Left cardiac atrium (tissue), 4 donors: ENCODE data around the gene SH3GLB2. TPM values are rescaled to one million over a fixed set of nuclear protein-coding genes. Genes with fewer than 3 reads are reported as not detected.
A peak's percentile ranks its signal among the peaks of the same experiment; 100 is the strongest.
"Not testable (repeated sequence)": the region's sequence is repeated elsewhere in the genome, so short reads cannot be mapped to it uniquely, and the experiment has no call there.

Experiments
- ATAC-seq, 2 donors: fragments of 200-7000 bp; cut with Tn5 transposase; one replicate each; pipeline ENCODE4 v1.9.1; 2020; ENCODE audit warnings: mild to moderate bottlenecking in 2 of 2, moderate library complexity in 2 of 2
- DNase-seq: peaks from one replicate; pipeline ENCODE4 v3.0.0-alpha.2; 2020
- intact Hi-C, 2 donors: fragments of 100-400 bp; cut with DNase I; formaldehyde crosslinking; loops; one replicate each; pipeline versions ENCODE4 v1.14.1 to v1.15.1; 2022 to 2023
- total RNA-seq, 2 donors: library from RNA; stranded (reverse); fragmentation: NEBNext Ultra II Directional; extraction: Animal tissue kit (Norgen Biotek cat#: 25700); gene quantifications; one replicate each; pipeline ENCODE4 v1.2.1, GENCODE V29; 2021
- donor health status: DM: no; HTN: yes; CAD: no.
- donor health status: DM: no; HTN: yes; CAD: no; lungs with severe emphysema.
- donor health status: DM: yes; HTN: yes; CAD: no.
- donor health status: Dilated cardiomyopathy.

SH3GLB2 gene
- total RNA-seq, 2 donors from 2014 or later: 35.5 to 39.6 TPM

DNA sequence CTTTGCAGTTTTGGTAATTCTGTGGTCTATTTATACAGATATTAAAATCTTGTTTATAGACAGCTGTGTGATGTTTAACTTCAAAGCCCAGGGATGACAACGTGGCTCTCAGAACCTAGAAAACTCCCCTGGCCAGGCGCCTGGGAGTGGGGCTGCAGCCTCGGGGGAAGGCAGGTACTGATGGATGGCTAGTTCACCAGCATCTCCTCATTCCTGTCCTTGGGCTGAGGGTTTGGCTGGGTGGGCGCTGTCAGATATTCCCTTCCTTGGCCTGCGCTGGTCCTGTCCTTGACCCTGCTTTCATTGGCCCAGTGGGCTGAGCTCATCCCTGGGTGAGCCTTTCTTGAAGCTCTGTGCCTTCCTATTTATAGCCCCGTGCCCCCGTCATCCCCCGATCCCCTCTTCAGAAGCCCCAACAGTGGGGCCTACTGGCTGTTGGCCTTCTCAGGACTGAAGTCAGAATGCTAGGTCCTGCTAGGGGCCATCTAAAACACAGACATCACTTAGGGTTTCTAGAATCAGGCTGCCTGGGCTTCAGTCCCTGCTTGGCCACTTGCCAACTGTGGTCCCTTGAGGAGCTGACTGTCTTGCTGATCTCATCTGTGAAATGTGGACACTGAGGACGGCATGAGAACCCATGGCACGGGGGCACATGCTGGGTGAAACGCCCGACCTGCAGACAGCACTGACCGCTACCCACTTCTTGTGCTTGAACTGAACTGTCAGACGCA, 20.9 kb downstream of the SH3GLB2 start:
- peak; percentile 65 for DNase-seq
- intact Hi-C loops: no loop called here
- ATAC-seq: peak in 1 of 2 donors; percentile 19

DNA sequence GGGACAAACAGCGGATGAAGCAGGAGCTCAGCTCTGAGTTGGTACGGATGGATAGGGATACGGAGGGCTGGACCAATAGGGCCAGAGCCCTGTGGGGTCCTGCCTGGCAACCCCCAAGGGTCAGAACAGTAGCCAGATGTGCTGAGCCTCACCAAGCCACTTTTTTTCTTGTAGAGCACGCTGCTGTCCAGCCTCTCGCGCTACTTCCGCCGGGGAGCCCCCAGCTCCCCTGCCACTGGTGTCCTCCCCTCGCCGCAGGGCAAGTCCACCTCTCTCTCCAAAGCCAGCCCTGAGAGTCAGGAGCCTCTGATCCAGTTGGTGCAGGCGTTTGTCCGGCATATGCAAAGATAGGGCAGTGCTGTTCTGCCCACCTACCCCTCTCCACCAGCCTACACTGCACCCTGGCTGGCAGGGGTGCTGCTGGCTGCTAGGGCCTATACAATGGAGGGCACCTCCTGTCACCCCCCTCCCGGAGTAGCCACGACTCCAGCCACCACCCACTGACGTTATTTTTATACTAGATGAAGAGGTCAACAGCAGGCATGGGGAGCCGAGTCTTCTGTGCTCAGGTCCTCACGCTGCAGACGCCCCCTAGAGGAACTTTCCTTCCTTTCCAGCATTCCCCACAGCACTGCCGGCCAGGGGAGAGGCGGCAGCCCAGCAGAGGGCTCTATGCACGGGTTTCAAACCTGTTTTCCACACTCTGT, 21.6 kb downstream of the SH3GLB2 start:
- ATAC-seq: peak; percentile 84 to 91
- intact Hi-C loops: no loop called here
- DNase-seq: peak; percentile 69

DNA sequence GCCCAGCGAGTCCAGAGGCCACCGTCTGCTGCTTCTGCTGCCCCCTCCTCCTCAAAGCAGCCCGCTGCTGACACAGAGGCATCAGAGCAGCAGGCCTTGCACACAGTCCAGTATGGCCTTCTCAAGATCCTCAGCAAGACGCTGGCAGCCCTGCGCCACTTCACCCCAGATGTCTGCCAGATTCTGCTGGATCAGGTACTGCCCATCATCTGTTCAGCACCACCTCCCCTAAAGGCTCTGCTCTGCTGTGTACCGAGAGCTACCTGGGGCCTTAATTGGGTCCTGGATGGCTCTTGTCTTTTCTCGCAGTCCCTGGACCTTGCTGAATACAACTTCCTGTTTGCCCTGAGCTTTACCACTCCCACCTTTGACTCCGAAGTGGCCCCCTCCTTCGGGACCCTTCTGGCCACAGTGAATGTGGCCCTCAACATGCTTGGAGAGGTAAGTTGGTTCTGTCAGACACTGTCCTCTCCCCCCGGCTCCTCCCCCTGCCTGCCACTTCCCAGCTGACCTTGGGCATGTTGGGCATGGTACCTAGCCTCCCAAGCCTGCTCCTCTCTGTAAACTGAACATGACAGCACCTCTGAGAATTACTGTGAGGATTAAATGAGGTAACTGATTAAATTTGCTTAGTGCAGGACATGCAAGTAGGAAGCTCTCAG, 22.7 kb downstream of the SH3GLB2 start:
- ATAC-seq (no peak), DNase-seq (no peak)
- intact Hi-C loops: no loop called here

DNA sequence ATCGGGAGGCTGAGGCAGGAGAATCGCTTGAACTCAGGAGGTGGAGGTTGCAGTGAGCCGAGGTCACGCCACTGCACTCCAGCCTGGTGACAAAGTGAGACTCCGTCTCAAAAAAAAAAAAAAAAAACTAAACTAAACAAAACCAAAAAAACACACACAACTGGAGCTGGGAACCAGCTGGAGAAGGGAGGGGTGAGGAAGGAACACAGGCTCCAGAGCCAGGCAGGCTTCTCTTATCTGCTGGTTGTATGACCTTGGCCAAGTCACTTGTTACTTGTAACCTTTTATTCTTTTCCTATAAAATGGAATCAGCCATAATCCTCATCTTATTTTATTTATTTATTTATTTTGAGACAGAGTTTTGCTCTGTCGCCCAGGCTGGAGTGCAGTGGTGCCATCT, 24.0 kb downstream of the SH3GLB2 start:
- intact Hi-C loops, ATAC-seq: not testable (repeated sequence)

DNA sequence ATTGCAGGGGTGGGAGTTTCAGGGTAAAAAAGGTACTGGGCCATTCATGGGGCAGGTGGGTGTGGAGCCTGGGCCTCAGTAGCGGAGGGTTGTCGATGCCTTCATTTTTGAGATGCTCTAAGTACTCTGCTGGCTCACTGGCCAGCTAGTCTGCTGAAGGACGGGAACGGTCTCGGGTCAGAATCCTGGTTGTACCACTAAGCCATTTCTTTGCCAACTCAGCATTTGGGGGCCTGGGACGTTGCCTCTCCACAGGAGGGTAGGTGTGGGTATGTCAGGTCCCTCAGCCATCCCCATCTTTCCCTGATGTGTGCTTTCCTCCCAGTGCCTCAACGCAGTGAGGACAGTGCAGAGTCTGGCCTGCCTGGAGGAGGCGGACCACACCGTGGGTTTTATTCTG, 25.1 kb downstream of the SH3GLB2 start:
- no peak for DNase-seq
- intact Hi-C loops: no loop called here
- ATAC-seq: no peak

More for the DNA sequence above, 24.0 kb downstream of the SH3GLB2 start:
- DNase-seq: not testable (repeated sequence)

DNA sequence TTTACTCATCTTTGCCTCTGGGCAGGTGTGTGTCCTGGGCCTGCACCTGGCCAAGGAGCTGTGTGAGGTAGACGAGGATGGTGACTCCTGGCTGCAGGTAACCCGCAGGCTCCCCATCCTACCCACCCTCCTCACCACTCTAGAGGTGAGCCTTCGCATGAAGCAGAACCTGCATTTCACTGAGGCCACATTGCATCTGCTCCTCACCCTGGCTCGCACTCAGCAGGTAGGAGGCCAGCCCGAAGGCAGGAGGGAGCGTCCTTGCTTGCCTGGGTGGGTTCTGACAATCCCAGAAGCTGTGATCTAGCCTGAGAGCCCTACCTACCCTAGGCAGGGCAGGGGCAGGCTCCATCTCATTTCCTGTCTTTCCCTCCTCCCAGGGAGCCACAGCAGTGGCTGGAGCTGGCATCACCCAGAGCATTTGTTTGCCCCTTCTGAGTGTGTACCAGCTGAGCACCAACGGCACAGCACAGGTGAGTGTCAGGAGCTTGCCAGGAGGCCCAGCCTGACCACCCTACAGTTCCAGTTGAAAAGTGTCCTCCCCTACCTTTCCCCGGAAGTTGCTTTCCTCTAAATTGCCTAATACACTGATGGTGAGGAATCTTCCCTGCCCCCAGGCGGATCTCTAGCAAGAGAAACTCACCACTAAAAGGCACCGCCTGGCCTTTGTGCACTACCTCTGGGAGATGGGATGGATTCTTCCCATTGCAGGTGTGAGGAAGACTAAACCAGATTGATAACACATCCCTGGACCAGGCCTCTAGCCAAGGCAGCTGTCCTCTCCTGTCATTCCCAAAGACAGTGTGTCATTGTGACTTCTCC, 26.4 kb downstream of the SH3GLB2 start:
- DNase-seq (no peak), ATAC-seq (no peak)
- intact Hi-C loops: no loop called here

DNA sequence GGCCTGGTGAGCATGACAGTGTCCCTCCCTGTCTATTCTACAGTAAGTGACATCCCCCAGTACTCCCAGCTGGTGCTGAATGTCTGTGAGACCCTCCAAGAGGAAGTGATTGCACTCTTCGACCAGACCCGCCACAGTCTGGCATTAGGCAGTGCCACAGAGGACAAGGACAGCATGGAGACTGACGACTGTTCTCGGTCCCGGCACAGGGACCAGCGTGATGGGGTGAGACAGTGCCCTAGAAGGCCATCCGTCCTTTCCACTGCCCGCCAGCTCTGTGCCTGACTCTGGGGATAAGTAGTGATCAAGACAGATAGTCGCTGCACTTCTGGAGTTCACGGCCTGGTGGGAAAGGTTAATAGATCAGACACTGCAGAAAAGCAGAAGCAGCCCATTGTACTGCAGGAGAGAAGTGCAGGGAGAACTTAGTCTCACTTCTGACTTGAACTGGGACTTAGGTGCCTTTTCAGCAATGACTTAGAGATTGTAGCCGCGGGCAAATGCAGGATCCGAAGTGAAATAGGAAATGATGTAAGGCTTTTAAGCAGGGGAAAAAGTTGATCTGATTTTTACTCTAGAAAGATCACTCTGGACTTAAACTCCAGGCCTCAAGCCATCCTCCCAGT, 28.4 kb downstream of the SH3GLB2 start:
- intact Hi-C loops: no loop called here
- ATAC-seq (no peak), DNase-seq (no peak)

DNA sequence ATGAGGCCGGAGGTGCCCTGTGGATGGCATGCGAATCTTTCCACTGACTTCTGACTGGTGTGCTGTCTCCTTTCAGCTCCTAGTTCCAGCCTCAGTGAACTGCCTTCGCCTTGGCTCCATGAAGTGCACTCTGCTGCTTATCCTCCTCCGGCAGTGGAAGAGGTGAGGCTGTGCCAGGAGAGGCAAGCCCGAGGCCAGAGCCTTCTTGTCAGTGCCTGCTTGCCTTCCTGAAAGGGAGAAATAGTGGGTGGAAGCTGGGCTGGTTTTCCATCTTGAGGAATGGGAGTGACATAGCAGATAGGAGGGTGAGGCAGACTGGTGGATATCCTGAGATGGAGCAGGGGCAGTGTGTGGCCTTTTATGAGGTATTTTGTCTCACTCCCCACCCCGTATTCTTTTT, 29.7 kb downstream of the SH3GLB2 start:
- intact Hi-C loops: no loop called here
- ATAC-seq: no peak

DNA sequence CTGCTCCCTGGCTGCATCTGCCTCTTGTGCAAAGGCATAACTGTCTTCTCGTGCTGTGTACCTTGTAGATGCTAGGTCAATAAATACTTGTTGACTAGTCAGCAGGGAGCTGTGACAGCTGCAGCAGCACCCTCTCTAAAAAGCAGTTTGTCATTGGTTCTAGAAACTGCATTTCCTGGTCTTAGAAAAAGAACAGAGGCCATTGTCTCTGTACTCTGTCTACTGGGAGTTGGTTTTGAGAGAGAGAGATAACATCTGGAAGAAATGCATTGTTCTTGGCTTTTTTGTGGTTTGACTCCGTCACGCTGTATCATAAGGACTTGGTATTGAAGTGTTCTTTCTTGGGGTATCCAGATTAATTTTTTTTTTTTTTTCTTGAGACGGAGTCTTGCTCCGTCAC, 32.3 kb downstream of the SH3GLB2 start:
- ATAC-seq (no peak), DNase-seq (no peak)
- intact Hi-C loops: no loop called here

More for the DNA sequence above, 29.7 kb downstream of the SH3GLB2 start:
- DNase-seq: no peak

DNA sequence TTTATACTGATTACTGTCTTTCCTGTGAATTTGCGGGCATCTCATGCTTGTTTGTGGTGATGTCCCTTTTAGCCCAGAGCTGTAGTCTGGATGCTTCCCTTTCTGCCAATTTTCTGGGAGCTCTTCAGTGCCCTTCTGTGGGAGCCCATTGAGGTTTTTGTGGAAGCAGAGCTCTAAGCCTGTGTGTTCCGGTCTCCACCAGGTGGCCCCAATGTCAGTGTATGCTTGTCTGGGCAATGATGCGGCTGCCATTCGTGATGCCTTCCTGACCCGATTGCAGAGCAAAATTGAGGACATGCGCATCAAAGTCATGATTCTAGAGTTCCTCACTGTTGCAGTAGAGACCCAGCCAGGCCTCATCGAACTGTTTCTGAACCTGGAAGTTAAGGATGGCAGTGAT, 35.1 kb downstream of the SH3GLB2 start:
- no peak for ATAC-seq
- intact Hi-C loops: no loop called here
- DNase-seq: no peak

DNA sequence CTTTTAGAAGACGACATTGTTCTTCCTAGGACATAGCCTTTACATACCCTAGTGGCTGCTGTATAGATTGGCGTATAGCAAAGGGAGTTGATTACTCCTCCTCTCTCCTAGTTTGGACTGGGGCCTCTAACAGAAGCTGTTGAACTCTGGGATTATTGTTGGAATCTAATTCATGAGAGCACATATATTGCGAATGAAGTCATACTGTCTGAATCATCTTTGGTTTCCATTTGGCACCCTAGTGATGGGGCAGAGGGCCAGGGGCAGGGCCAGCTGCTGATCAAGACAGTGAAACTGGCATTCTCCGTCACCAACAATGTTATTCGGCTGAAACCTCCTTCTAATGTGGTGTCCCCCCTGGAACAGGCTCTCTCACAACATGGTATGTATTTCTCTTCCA, 40.3 kb downstream of the SH3GLB2 start:
- no peak for DNase-seq
- peak; percentile 59 to 86 for ATAC-seq
- intact Hi-C loops: no loop called here

DNA sequence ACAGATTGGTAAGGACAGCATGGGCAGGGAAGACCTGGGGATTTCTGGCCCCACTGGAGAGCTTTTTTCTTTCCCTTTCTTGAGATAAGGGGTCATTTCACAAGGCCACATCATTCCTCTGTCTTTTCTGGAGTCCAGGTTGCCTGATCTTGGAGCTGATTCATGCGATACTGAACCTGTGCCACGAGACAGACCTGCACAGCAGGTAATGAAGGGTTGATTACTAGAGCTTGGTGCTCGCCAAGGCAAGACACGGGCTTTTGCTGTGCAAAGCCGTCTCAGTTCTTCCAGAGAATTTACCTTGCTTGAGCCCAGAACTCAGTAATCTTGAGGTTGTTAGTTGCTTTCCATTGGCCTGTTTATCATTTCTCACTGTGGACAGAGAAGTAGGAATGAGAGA, 41.5 kb downstream of the SH3GLB2 start:
- intact Hi-C loops: no loop called here
- DNase-seq (no peak), ATAC-seq (no peak)

DNA sequence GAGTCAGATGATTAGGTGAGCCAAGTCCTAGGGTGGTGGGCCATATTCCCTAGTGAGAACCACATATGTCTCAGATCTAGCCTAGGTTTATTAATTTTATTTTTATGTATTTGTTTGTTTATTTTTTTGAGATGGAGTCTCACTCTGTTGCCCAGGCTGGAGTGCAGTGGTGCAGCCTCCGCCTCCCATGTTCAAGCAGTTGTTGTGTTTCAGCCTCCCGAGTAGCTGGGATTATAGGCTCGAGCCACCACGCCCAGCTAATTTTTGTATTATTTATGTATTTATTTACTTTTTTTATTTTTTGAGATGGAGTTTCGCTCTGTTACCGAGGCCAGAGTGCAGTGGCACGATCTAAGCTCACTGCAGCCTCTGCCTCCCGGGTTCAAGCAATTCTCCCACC, 44.6 kb downstream of the SH3GLB2 start:
- intact Hi-C loops: no loop called here
- DNase-seq: no peak
- no peak for ATAC-seq

DNA sequence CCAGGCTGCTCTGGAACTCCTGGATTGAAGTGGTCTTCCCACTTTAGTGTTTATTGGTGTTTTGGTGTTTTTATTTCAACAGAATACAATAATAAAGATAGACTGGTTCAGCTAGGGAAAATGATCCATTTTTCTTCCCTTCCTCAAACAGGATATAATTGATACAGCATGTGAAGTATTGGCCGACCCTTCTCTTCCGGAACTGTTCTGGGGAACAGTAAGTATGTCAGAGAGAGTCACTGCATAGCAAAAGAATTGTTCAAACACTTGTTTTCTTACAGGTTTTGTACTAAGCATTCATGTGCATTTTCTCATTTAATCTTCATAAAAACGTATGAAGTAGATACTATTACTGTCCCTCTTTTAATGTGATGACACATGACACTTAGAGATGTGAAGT, 49.0 kb downstream of the SH3GLB2 start:
- no peak for ATAC-seq
- intact Hi-C loops: no loop called here
- no peak for DNase-seq

DNA sequence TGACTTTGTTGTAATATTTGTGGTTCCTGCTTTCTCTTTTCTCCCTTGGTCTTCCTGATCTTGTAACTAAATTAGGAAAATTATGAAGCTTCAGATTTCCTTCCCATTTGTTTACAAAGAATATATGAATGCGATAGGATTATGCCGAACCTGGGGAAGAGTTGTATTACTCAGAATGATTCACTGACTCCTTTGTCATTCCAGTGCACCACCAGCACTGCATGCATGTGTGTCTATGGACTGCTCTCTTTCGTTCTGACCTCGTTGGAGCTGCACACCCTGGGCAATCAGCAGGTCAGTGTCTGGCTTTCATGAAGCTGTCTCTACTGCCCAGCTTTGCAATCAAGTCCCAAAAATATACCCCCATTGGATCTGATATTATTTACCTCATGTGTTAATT, 55.2 kb downstream of the SH3GLB2 start:
- no peak for ATAC-seq
- intact Hi-C loops: no loop called here

DNA sequence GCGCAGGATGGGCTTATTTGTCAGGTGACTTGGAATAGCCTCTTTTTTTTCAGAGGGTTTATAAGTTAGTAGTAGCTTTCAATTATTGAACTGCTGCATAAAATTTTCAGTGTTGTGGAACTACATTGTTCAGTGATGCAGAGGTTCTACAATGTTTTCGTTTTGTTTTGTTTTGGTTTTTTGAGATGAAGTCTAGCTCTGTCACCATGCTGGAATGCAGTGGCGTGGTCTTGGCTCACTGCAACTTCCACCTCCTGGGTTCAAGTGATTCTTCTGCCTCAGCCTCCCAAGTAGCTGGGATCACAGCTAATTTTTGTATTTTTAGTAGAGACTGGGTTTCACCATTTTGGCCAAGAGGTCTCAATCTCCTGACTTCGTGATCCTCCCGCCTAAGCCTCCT, 58.6 kb downstream of the SH3GLB2 start:
- intact Hi-C loops: no loop called here
- no peak for DNase-seq

More for the DNA sequence above, 55.2 kb downstream of the SH3GLB2 start:
- DNase-seq: no peak

DNA sequence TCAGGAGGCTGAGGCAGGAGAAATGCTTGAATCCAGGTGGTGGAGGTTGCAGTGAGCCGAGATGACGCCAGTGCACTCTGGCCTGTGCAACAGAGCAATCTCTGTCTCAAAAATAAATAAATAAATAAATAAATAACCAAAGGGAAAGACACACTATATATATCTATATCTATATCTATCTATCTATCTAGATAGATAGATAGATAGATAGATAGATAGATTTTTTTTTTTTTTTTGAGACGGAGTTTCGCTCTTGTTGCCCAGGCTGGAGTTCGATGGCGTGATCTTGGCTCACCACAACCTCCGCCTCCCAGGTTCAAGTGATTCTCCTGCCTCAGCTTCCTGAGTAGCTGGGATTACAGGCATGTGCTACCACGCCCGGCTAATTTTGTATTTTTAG, 66.7 kb downstream of the SH3GLB2 start:
- DNase-seq, ATAC-seq, intact Hi-C loops: not testable (repeated sequence)

More for the DNA sequence above, 58.6 kb downstream of the SH3GLB2 start:
- ATAC-seq: no peak
